GM10266 (cell line): ENCODE data around the gene MLLT3.
"Not testable (repeated sequence)": the region's sequence is repeated elsewhere in the genome, so short reads cannot be mapped to it uniquely, and the experiment has no call there.

Experiments used
- DNase-seq: peaks from one replicate; pipeline ENCODE4 v3.0.0; 2012; ENCODE audit errors: extremely low spot score
- TF ChIP-seq, protein P1 (sequence below): IDR thresholded peaks from 2 replicates; pipeline ENCODE4 v1.5.1; 2012; ENCODE audit warnings: mild to moderate bottlenecking, low read depth; ENCODE audit not compliant: control insufficient read depth, insufficient read depth; ENCODE audit errors: missing control alignments

The MLLT3 gene

DNA sequence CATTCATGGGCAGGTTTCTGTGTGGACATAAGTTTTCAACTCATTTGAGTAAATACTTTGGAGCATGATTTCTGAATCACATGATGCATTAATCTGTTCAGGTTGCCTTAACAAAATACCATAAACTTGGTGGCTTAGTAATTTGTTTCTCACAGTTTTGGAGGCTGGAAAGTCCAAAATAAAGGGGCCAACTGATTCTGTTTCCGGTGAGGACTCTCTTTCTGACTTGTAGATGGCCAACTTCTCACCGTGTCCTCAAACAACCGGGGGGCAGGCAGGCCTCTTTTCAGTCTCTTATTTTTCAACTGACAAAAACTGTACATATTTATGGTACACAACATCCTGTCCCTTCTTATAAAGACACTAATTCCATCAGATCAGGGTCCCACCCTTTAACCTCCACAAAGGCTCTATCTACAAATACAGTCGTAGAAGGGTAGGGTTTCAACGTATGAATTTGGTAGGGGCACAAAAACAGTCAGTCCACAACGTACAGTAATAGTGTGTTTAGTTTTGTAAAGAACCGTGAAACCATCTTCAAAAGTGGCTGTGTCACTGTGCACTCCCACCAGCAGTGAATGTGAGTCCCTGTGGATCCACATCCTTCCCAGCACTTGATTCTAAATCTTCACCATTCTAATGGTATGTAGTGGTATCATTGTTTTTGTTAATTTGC is 37.2 kb downstream of the MLLT3 start:
- no peak for DNase-seq
- TF ChIP-seq, protein P1, sequence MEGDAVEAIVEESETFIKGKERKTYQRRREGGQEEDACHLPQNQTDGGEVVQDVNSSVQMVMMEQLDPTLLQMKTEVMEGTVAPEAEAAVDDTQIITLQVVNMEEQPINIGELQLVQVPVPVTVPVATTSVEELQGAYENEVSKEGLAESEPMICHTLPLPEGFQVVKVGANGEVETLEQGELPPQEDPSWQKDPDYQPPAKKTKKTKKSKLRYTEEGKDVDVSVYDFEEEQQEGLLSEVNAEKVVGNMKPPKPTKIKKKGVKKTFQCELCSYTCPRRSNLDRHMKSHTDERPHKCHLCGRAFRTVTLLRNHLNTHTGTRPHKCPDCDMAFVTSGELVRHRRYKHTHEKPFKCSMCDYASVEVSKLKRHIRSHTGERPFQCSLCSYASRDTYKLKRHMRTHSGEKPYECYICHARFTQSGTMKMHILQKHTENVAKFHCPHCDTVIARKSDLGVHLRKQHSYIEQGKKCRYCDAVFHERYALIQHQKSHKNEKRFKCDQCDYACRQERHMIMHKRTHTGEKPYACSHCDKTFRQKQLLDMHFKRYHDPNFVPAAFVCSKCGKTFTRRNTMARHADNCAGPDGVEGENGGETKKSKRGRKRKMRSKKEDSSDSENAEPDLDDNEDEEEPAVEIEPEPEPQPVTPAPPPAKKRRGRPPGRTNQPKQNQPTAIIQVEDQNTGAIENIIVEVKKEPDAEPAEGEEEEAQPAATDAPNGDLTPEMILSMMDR = no peak

DNA sequence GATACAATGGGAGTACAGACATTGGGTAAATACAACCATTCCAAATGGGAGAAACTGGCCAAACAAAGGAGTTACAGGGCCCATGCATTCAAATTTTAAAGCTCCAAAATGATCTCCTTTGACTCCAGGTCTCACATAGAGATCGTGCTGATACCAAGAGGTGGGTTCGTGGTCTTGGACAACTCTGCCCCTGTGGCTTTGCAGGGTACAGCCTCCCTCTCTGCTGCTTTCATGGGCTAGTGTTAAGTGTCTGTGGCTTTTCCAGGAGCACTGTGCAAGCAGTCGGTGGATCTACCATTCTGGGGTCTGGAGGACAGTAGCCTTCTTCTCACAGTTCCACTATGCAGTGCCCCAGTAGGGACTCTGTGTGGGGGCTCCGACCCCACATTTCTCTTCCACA is 39.2 kb downstream of the MLLT3 start:
- not testable (repeated sequence) for DNase-seq

DNA sequence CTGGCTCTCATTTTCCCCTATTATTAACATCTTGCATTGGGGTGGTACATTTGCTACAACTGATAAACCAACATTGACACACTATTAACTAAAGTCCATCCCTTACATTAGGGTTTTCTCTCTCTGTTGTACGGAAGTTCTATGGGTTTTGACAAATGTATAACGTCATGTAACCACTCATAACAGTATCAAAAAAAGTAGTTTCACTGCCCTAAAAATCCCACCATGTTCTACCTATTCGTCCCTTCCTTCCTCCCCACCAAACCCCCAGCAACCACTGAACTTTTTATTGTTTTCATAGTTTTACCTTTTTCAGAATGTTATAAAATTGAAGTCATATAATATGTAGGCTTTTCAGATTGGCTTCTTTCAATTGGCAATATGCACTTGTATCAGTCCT is 40.1 kb downstream of the MLLT3 start:
- DNase-seq = no peak
- TF ChIP-seq, protein P1 = no peak

- DNase-seq = no peak
- TF ChIP-seq, protein P1 = no peak
Measured at GRCh38 chr9:20580673-20581072, 41.6 kb downstream of the MLLT3 start.

DNA sequence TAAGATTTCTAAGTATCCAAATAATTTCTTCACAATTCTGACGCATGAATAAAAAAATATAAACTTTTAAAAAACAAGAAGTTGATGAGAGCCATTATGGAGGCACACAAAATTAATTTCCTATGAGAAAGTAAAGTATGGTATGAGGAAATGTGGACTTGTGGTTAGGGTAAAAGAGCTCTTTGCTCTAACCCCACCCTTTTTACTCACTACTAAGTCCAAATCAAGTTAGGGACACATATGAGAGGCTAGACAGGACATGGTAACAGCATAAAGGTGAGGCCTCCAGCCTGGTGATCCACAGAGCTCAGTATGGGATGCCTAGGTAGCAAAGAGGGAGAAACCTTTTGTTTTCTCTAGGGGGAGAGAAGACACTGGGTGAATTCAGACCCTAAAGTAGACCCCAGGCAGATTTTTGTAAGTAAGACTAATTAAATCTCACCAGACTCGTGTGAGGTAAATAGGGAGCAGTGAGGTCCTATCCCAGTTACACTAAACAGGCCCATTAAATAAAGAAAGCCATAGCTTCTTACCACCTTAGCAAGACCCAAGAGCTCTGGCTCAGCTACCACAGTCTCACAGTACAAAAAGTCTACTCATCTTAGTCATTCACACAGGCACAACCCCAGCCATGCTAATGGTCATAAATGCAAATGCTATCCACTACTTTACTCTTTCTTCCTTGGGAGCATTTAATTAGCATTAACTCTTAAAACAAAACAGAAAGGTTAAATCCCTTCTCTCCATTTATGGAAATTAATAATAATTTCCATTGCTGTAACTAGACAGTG is 42.6 kb downstream of the MLLT3 start:
- DNase-seq = no peak
- TF ChIP-seq, protein P1 = no peak

DNA sequence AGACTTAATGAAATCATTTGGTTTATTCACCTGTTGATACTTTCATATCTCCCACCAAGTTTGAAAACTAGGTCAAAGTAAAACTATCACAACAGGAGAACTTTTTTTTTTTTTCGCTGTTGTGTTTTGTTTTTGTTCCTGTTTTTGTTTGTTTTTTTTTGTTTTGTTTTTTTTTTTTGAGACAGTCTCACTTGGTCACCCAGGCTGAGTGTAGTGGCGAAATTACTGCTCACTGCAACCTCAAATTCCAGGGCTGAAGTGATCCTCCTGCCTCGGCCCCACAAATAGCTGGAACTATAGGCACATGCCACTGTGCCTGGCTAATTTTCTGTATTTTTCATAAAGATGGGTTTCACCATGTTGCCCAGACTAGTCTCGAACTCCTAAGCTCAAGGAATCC is 49.3 kb downstream of the MLLT3 start:
- no peak for DNase-seq
- TF ChIP-seq, protein P1 = no peak

- no peak for DNase-seq
- TF ChIP-seq, protein P1 = no peak
Measured at GRCh38 chr9:20570756-20571155, 51.5 kb downstream of the MLLT3 start.

DNA sequence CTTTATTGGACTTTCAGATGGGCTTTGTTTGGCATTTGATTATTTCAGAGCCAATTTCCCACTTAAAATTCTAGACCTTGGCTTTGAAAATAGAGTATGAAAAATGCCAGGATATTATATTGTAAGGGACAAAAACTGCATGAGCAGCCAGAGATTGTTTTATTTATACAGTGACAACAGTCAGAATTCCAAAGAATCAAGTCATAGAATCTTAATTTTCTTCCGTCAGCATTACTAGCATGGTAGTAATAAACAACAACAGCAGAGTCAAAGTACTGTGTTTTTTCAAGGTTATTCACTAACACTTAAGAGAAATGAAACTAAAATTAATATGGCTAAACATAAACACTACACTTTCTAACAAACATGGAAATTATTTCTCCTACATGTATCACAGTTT is 52.2 kb downstream of the MLLT3 start:
- TF ChIP-seq, protein P1 = no peak
- no peak for DNase-seq
